Stimulated activated CD4-positive, alpha-beta T cell treated with anti-CD3 and anti-CD28 coated beads, Interleukin-1b, Interleukin-23, amount 100 ng/mL, for 1 hour (primary cell): ENCODE results near the gene VWA1.
"Not testable (repeated sequence)": the region's sequence is repeated elsewhere in the genome, so short reads cannot be mapped to it uniquely, and the experiment has no call there.

Experiments used
- DNase-seq, 2 donors: peaks; one replicate each; pipeline ENCODE4 v3.0.0-alpha.2; 2020; ENCODE audit warnings: low read depth in 2 of 2

The VWA1 gene

DNA sequence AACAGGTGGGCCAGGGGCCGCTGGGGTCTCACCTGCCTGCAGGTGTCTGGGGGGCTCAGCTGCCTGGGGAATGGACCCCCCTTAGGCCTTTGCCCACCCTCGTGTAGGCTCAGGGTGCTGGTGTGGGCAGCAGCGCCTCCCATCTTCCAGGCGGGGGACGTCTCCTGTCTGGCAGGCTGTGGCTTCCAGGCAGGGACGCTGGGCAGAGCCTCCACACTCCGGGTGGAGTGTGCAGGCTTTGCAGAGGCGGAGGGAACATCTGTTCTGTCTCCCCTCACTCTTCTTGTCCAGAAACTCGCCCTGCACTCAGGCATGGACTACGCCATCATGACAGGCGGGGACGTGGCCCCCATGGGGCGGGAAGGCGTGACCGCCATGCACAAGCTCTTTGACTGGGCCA, 20.4 kb downstream of the VWA1 start:
- DNase-seq = not testable (repeated sequence)

DNA sequence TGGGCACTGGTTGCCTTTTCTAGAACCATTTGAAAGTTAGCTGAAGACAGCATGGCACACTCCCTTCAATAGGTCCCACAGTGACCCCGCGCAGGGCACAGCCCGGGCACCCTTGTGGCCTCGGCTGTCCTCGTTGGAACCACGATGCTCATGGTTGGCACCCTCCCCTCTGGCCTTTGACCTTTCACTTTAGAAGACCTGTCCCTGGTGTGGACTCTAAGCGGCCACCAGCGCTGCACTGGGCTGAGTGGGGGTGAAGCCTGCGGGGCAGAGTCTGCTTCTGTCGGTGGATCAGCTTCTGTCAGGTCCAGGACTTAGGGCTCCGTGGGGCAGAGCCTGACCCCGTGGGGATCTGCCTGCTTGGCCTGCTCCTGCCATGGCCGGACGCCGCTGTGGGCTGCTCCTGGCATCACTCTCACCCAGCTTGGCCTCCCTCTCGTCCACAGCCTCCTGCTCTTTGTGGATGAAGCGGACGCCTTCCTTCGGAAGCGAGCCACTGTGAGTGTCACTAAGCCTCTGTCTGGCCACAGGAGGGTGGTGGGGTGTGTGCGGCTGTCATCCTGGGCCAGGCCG, 21.3 kb downstream of the VWA1 start:
- DNase-seq = not testable (repeated sequence)

DNA sequence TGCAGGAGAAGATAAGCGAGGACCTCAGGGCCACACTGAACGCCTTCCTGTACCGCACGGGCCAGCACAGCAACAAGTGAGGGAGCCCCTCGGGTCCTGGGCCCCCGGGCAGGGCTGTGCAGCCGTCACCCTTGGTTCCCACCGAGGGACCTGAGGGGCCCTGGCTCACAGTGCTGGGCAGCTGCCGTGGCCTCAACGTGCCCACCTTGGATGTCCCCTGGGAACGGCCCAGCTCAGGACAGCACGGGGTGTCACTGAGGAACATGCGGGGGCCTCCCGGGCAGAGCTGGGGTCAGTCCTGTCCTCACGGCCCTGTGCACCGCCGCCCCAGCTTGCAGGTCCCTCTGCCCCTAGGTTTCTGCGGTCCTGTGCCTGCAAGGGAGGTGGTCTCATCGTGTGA, 23.7 kb downstream of the VWA1 start:
- DNase-seq = not testable (repeated sequence)

DNA sequence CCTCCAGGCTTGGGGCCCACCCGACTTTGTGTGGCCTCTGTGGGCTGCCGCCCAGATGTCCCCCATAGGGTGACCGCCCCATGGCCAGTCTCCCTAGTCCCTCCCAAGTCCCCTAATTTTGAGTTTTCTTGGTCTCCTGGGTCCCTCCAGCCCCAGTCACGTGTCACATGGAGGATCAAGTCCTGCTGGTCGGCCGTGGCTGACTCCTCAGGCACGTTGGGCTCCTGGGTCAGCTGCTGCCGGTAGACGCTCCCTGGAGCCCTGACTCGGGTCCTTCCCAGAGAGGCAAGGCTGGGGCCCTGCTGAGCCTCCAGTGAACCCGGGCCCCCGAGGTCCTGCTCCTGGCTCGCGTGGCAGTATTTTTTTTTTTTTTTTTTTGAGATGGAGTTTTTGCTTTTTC, 24.2 kb downstream of the VWA1 start:
- DNase-seq = not testable (repeated sequence)

DNA sequence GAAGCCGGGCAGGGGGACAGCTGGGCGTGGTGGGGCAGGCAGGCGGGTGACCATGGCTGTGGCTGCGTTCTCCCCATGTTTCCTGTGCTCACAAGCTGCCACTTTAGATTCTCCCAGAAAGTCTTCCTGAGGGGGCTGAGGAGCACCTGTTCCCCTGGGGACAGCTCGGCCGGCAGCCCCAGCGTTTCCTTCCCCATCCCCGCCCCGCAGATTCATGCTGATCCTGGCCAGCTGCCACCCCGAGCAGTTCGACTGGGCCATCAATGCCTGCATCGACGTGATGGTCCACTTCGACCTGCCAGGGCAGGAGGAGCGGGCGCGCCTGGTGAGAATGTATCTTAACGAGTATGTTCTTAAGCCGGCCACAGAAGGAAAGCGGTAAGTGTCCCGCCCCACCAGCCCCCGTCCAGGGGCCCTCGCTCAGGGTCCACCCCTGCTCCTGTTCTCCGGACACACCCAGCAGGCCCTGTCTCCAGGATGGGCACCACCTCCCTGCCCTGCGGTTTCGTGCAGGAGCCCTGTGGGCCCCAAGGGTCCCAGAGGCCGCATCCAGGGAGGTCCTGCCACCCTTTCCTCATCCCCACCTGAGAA, 25.1 kb downstream of the VWA1 start:
- DNase-seq = no peak

DNA sequence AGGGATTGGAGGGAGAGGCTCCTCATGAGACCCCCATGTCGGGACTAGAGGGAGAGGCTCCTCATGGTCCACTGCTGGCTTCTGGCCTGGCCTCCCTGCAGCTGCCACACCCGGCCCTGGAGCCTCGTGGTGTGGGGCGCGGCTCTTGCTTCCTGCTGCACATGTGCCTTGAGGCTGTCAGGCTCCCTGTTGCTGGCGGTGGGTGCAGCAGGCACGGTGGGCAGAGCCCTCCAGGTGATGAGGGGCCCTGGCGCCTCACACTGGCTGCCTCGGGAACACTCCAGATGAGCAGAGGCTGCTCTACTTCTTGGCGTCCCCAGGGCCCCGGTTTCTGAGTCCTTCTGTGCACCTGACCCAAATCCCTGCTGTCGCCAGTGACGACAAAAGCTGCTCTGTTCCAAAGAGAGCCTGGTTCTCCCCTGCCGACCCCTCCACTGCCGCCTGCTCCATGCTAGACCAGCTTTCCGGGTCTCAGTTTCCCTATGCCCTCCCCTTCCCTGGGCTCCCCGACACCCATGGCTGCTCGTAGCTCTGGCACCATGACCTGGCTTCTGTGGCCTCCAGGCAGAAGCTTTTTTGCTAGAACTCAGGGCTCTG, 26.3 kb downstream of the VWA1 start:
- no peak for DNase-seq

DNA sequence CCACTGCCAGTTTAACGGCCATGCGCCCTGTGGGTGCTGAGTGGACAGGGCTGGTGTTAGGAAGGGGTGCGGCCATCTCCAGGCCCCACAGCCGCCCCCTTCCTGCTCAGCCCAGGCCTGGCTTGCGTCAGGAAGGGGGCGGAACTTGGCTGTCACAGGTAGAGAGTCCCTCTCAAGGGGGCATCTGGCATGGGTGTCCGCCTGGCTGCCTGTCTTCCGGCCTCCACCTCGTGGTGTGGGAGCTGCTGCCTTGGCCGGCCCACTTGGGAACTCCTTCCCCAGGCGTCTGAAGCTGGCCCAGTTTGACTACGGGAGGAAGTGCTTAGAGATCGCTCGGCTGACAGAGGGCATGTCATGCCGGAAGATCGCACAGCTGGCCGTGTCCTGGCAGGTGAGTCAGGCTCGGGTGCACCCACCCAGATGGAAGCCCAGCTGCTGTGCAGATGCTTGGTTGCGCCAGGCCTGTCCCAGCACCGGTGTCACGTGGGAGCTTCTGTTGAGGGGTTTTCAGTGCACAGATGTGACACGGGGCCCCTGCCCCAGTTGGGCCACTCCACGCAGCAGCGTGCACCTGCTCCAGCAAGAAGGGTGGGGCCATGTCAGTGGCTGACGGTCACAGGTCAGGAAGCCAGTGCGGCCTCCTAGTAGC, 27.0 kb downstream of the VWA1 start:
- no peak for DNase-seq

DNA sequence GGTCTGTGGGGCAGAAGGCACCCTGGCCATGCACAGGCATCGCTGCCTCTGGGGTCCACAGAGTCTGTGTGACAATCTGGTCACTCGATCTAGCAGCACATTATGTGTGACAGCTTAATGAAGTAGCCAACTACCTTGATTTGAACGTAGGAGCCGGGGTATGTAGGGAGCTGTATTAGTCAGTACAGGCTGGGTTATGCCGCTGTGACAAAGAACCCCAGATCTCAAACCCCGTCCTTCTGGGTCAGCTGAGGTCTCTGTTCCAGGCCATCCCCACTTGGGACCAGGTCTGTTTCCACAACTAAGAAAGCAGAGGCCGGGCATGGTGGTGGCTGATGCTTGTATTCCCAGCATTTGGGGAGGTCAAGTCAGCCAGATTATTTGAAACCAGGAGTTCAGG, 27.8 kb downstream of the VWA1 start:
- no peak for DNase-seq

DNA sequence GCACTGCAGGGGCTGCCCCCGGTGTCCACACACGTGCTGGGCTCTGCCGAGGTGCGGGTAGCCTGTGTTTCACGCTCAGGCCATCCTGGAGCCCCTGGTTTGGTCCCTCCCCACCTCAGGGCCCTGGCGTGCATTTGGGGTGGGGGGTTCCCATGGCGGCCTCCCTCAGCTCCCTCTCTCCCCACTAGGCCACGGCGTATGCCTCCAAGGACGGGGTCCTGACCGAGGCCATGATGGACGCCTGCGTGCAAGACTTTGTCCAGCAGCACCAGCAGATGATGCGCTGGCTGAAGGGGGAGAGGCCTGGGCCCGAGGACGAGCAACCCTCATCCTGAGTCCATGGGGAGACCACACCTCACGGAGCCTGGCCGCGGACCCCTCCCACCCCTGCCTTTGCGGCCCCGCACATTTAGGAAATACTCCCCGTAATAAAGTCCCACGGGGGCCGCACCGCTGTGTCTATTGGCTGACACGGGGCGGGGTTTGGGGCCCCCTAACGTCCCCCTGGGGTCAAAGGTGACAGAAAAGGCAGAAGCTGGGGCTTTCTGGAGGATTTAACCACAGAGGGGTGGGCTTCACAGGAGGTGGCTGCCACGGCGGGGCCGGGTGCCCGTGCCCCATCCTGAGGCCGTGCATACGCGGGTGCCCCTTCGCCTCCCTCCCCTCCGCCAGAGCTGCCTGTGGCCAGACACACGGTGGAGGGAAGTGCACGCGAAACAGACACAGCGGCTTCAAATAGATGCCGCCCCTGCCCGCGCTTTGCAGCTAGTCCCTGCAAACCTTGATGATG, 32.9 kb downstream of the VWA1 start:
- DNase-seq = not testable (repeated sequence)

DNA sequence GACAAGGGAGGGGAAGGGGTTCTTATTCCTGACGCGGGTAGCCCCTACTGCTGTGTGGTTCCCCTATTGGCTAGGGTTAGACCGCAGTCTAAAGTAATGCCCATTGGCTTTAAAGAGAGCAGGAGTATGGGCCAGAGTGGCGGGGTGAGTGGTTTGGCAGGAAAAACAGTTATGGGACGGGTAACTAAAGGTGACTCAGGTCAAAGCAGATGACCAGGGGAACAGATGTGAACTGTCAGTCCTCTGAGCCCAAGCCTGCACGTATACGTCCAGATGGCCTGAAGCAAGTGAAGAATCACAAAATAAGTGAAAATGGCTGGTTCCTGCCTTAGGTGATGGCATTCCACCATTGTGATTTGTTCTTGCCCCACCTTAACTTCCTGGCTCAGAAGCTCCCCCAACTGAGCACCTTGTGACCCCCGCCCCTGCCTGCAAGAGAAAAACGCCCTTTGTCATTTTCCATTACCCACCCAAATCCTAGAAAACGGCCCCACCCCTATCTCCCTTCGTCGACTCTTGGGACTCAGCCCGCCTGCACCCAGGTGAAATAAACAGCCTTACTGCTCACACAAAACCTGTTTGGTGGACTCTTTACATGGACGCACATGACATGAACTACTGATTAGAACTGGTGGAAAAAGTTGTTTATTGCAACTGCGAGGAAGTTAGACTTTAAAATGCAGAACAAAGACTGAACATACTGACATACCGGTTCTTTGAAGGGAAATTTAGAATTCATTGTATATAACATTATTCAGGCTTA, 35.3 kb downstream of the VWA1 start:
- DNase-seq = no peak

DNA sequence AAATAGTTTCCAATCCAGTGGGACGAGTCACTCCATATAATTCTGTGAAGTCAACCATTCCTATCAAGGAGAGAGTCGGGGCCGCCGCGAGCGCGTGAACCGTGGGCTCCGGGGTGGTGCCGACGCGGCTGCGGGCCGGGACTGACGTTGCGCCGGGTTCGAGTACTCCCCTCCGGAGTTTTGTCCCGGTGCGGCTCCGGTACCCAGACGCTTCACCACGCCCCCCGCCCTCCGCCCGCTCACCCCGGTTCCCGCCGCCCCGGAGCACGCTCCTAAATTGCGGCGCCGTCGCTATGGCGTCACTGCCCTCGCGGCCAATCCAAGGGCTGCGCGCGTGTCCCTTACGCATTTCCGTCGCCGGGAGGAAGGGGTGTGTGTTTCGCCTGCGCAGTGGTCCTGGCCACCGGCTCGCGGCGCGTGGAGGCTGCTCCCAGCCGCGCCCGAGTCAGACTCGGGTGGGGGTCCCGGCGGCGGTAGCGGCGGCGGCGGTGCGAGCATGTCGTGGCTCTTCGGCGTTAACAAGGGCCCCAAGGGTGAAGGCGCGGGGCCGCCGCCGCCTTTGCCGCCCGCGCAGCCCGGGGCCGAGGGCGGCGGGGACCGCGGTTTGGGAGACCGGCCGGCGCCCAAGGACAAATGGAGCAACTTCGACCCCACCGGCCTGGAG, 36.0 kb downstream of the VWA1 start, which contains the start of gene ATAD3B:
Gene ATAD3B, plus strand, starts transcription at position 377 of the 664 bp plus-strand sequence. Its CDS starts 120 bp downstream, at position 497.
- peak; percentile 66 to 86 for DNase-seq

DNA sequence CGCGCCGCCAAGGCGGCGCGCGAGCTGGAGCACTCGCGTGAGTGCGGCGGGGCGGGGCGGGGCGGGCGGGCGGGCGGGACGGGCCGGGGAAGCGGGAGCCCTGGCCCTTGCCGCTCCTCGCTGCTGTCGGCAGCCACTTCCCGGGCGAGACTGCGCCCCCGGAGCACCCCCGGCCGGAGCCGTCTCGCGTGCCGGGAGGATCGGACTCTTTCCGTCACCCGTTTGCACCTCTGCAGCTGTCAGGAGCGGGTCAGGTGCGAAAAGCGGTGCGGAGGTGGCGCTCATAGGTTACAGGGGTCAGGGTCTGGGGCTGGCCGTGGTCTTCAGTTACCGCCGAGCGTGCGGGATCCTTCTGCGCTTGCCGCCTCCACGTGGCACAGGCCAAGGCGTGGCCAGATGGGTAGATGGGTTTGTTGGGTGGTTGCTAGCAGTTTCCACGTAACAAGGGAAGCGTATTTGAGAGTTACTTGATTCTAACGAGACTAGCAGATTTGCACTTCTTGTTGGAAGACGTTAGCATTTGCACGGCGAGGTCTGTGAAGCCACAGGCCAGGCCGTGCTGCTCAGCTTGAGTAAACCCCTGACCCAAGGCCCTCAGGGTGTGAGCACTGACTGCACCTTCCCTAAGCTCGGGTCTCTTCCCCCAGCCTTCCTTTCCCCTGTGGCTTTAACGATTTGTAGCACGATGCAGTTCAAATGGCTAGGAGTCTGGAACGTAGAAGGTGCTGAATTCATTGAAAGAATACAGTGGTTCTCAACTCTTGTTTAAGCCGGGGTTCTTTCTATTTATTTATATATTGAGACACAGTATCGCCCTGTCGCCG, 36.8 kb downstream of the VWA1 start:
- not testable (repeated sequence) for DNase-seq

DNA sequence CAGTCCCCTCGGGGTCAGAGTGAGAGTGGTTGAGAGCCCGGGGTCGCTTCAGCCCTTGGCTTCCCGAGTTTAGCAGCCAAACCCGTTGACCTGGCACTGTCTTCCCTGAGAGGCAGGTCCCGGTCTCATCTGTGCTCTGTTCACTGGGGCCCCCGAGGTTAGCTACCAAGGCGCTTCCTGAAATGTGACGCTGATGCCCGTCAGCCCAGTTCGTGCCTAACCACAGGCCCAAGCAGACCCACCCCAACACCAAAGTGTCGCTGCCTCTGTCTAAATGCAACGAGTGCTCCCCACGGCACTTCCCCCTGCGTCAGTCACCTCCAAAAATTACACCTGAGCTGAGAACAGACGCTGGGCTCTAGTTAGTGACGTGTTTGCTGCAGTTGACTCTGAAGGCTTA, 40.5 kb downstream of the VWA1 start:
- DNase-seq = not testable (repeated sequence)

DNA sequence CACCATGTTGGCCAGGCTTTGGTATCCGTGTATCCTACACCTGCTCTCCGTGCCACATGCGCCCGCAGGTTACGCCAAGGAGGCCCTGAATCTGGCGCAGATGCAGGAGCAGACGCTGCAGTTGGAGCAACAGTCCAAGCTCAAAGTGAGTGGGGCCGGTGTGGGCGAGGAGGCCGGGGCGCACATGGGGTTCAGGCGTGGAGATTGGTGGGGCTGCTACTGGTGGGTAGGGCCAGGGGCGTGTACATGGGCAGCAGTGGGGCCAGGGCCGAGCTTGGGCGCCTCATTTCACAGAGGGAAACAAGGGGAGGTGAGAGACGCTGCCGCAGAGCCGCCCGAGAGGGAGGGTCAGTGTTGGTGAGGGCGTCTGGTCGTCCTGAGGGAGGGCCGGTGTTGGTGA, 41.7 kb downstream of the VWA1 start:
- no peak for DNase-seq

DNA sequence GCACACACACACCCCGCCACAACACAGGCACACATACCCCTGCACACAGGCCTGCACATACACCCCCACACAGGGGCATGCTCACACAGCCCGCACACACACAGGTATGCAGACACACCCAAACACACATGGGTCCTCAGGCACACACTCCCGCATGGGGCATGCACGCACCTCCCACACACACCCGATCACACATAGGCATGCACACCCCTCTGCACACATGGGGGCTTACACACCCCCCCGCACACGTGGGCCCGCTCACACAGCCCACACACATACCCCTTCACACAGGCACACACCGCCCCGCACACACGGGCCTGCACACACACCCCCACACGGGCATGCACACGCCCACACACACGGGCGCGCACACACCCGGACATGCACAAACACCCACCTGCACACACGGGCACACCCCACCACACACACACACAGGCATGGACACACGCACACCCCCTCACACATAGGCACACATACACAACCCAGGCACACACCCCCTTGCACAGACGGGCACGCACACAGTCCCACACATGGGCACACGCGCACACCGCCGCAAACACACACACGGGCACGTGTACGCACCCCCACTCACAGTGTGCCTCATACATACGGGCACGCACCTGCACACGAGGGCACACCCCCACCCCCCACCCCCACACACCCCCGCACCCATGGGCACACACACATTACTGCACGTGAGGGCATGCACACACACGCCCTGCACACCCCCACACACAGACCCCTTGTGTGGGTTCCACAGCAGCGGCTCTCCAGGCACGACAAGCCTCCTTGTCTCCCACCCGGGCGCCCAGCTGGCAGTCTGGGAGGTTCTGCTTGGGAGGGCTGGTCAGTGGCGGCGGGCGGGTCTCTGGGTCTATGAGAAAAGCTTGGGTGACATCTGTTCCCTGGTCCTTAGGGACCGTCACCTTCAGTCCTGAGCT, 44.3 kb downstream of the VWA1 start:
- no peak for DNase-seq

DNA sequence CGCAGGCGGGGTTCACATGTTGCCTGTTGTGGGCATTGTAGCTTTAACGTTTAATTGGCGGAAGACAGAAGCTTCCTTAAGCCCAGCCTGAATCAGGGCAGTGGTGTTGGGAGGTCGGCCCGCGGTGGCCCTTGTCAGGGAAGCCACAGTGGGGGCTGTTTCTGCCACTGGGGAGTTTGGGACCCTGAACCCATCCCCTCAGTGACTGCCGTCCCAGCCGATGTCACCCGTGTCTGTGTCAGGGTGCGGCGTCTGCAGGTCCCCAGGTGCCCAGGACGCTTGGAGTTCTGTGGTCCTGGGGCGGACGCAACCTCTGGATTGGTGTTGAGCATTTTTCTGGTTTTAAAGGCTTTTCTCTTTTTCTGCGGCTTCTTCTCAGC, 45.0 kb downstream of the VWA1 start:
- not testable (repeated sequence) for DNase-seq

DNA sequence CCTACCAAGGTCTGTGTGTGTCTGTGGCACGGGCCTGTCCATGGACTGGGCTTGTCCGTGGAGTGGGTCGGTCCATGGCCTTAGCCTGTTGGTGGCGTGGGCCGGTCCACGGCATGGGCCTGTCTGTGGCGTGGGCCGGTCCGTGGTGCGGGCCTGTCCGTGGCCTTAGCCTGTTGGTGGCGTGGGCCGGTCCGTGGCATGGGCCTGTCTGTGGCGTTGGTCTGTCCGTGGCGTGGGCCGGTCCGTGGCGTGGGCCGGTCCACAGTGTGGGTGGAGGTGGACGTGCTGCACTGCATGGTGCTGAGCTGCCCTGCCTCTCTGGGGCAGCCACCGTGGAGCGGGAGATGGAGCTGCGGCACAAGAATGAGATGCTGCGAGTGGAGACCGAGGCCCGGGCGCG, 46.3 kb downstream of the VWA1 start:
- not testable (repeated sequence) for DNase-seq

DNA sequence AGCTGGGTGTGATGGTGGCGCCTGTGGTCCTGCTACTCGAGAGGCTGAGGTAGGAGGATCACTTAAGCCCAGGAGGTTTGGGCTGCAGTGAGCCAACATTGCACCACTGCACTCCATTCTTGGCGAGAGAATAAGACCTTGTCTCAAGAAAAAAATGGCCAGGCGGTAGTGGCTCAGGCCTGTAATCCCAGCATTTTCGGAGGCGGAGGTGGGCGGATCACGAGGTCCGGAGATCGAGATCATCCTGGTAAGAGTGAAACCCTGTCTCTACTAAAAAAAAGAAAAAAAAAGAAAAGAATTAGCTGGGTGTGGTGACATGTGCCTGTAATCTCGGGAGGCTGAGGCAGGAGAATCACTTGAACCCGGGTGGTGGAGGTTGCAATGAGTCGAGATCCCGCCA, 47.4 kb downstream of the VWA1 start:
- no peak for DNase-seq

DNA sequence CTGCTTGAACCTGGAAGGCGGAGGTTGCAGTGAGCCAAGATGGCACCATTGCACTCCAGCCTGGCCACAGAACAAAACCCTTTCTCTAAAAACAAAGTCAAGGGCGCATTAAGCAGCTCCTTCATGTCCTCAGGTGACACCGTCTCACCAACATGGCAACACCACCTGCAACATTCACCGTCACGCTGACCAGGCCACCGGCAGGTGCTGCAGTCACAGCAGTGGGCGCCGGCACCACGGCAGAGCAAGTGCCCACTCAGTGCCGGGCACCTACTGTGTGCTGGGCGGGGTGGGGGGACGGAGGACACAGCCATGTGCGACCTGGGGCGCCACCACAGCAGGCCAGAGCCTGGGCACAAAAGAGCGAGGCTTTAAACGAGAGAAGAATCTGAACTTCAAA, 48.2 kb downstream of the VWA1 start:
- no peak for DNase-seq
